Fibroblast of lung (primary cell): ENCODE data around the gene CAMSAP2.

Experiments used
- CTCF ChIP-seq, 2 donors: IDR thresholded peaks in 1 of 2; conservative IDR thresholded peaks in 1 of 2; 1 replicate in 1 of 2; 2 replicates in 1 of 2; pipeline ENCODE4 v1.5.1; 2011 to 2012; ENCODE audit warnings: low read length in 2 of 2, control low read depth in 1 of 2, inconsistent platforms in 1 of 2, low read depth in 1 of 2, mild to moderate bottlenecking in 1 of 2
- EZH2 ChIP-seq: IDR thresholded peaks from 2 replicates; pipeline ENCODE4 v1.5.1; 2012; ENCODE audit warnings: low read length, control low read depth, mild to moderate bottlenecking; ENCODE audit errors: missing control alignments

GRCh38 chr1:200906491-200906890 lies 167.8 kb downstream of the CAMSAP2 start:
- TF ChIP-seq CTCF (conservative IDR thresholded peaks at IDR 0.05 in 1 of 2, IDR thresholded peaks at IDR 0.05 in 1 of 2; ENCODE audit: low read depth in 1 of 2, low read length in 2 of 2) = no peak
- no peak for TF ChIP-seq EZH2
